AG04449 (cell line): ENCODE measurements around the gene C6orf141.

Experiments used
- CTCF ChIA-PET: fragments of 350-600 bp; formaldehyde crosslinking; extraction: SDS; loops from one replicate; lab custom pipeline; 2021; ENCODE audit warnings: antibody characterized with exemption; lab: Yijun Ruan, JAX
- POLR2A ChIA-PET: fragments of 400-600, 350-600 bp; formaldehyde crosslinking; extraction: SDS; loops from one replicate; lab custom pipeline; 2020; ENCODE audit warnings: antibody characterized with exemption, inconsistent platforms; lab: Yijun Ruan, JAX
- DNase-seq: peaks from one replicate; pipeline ENCODE4 v3.0.0-alpha.2; 2010; ENCODE audit warnings: low read depth, low spot score
- H3K4me3 ChIP-seq: 2 replicates; pipeline ENCODE4 v1.5.1; 2011; ENCODE audit warnings: low read depth, mild to moderate bottlenecking, control low read depth, low read length
- CTCF ChIP-seq: IDR thresholded peaks from one replicate; pipeline ENCODE4 v1.5.1; 2011; ENCODE audit warnings: mild to moderate bottlenecking, moderate library complexity, low read length, control low read depth, inconsistent platforms; ENCODE audit not compliant: insufficient read depth; ENCODE audit errors: missing control alignments

Gene C6orf141

GRCh38 chr6:49549691-49550491 lies 577 bp upstream of the C6orf141 start:
- ChIA-PET POLR2A (no interaction called here), CTCF (interaction anchor here (0.7 to 3.1 kb wide), 2 partner anchors 15 to 18 kb away, joined by 3 to 18 read pairs; no protein-coding TSS in a partner anchor)
- peak overlapping the region; percentile 43 for H3K4me3 ChIP-seq
- no peak for DNase-seq
- TF ChIP-seq CTCF = no peak

GRCh38 chr6:49551078-49551865 lies 804 bp downstream of the C6orf141 start:
- no peak for TF ChIP-seq CTCF
- ChIA-PET CTCF (interaction anchor here (3.3 kb wide), 1 partner anchor 19 kb away, joined by 12 read pairs; no protein-coding TSS in a partner anchor), POLR2A (no interaction called here)
- DNase-seq = no peak
- peak overlapping the region; percentile 43 for H3K4me3 ChIP-seq

- no peak for TF ChIP-seq CTCF
- DNase-seq = no peak
- CTCF ChIA-PET = interaction anchor here (3.3 kb wide), 1 partner anchor 20 kb away, joined by 12 read pairs; no protein-coding TSS in a partner anchor
- POLR2A ChIA-PET = no interaction called here
- no peak overlapping the region for H3K4me3 ChIP-seq
These were observed 1.3 kb downstream of the C6orf141 start for GRCh38 chr6:49551866-49552129.

GRCh38 chr6:49552596-49552995 lies 2.1 kb downstream of the C6orf141 start:
- H3K4me3 ChIP-seq = no peak overlapping the region
- CTCF ChIA-PET = interaction anchor here (1.6 to 3.3 kb wide), 2 partner anchors 17 to 21 kb away, joined by 3 to 12 read pairs; no protein-coding TSS in a partner anchor
- no peak for TF ChIP-seq CTCF
- POLR2A ChIA-PET = no interaction called here
- DNase-seq = no peak

GRCh38 chr6:49553384-49553783 lies 2.9 kb downstream of the C6orf141 start:
- no peak for DNase-seq
- POLR2A ChIA-PET = no interaction called here
- no peak overlapping the region for H3K4me3 ChIP-seq
- CTCF ChIA-PET = interaction anchor here (1.6 to 3.3 kb wide), 2 partner anchors 18 to 21 kb away, joined by 3 to 12 read pairs; no protein-coding TSS in a partner anchor
- TF ChIP-seq CTCF = no peak

GRCh38 chr6:49555951-49556350 lies 5.5 kb downstream of the C6orf141 start:
- ChIA-PET POLR2A (no interaction called here), CTCF (no interaction called here)
- no peak for DNase-seq
- no peak for TF ChIP-seq CTCF
- no peak overlapping the region for H3K4me3 ChIP-seq
